RWPE1 (cell line): ENCODE measurements around the gene KCNG2.

Experiments used
- CTCF ChIA-PET: fragments of 350-600 bp; sonication (Branson Sonifier 250); formaldehyde crosslinking; extraction: SDS; loops from one replicate; lab custom pipeline; 2021; lab: Yijun Ruan, JAX
- POLR2A ChIA-PET: fragments of 400-600 bp; formaldehyde crosslinking; extraction: SDS; loops from one replicate; lab custom pipeline; 2020; ENCODE audit warnings: antibody characterized with exemption; ENCODE audit not compliant: low non-redundant PET; lab: Yijun Ruan, JAX
- DNase-seq: peaks from one replicate; pipeline ENCODE4 v3.0.0; 2012; ENCODE audit warnings: low spot score
- H3K27ac ChIP-seq: fragments of 450-650 bp; 2 replicates; pipeline ENCODE4 v1.5.1; 2017
- TF ChIP-seq, protein P1 (sequence below): fragments of 450-650 bp; conservative IDR thresholded peaks from 2 replicates; pipeline ENCODE4 v1.5.1; 2017; ENCODE audit warnings: low read depth, mild to moderate bottlenecking

The KCNG2 gene

DNA sequence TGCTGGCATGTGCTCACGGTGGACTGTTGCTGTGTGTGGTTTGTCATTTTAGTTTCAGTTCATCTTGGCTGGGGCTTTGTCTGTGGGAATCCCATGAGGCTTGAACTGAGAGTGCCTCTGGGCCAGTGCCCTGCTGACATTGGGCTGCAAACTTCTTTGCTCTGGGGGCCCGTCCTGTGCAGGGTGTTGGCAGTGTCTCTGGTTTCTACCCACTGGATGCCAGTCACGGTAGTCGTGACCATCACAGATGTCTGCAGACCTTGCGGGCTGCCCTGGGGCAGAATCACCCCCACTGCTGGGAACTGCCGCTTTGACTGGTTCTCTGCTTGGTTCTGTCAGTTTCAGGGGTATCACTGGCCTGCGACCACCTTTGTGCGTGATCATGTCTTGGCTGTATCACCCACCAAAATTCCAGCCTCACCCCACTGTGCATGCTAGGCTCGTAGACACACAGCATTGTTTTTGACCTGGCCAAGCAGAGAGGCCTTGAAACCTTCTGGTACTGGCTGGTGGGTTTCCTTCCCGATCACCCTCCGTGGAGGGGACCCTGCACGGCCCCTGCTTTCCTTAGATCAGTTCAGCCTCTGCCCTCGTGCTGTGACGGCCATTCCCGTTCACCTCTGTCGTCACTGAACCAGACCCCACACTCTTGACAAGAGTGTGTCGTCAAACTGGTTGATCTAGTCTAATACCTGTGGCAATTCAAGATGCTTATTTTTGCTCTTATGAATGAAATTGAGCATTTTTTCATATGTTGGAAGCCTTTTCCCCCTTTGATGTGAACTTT lies 57.6 kb downstream of the KCNG2 start:
- CTCF ChIA-PET: interaction anchor here (0.7 kb wide), 2 partner anchors 34 to 140 kb away, joined by 4 to 5 read pairs; no protein-coding TSS in a partner anchor
- no peak for DNase-seq
- no peak overlapping the region for H3K27ac ChIP-seq
- POLR2A ChIA-PET: no interaction called here
- TF ChIP-seq, protein P1, sequence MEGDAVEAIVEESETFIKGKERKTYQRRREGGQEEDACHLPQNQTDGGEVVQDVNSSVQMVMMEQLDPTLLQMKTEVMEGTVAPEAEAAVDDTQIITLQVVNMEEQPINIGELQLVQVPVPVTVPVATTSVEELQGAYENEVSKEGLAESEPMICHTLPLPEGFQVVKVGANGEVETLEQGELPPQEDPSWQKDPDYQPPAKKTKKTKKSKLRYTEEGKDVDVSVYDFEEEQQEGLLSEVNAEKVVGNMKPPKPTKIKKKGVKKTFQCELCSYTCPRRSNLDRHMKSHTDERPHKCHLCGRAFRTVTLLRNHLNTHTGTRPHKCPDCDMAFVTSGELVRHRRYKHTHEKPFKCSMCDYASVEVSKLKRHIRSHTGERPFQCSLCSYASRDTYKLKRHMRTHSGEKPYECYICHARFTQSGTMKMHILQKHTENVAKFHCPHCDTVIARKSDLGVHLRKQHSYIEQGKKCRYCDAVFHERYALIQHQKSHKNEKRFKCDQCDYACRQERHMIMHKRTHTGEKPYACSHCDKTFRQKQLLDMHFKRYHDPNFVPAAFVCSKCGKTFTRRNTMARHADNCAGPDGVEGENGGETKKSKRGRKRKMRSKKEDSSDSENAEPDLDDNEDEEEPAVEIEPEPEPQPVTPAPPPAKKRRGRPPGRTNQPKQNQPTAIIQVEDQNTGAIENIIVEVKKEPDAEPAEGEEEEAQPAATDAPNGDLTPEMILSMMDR: no peak

DNA sequence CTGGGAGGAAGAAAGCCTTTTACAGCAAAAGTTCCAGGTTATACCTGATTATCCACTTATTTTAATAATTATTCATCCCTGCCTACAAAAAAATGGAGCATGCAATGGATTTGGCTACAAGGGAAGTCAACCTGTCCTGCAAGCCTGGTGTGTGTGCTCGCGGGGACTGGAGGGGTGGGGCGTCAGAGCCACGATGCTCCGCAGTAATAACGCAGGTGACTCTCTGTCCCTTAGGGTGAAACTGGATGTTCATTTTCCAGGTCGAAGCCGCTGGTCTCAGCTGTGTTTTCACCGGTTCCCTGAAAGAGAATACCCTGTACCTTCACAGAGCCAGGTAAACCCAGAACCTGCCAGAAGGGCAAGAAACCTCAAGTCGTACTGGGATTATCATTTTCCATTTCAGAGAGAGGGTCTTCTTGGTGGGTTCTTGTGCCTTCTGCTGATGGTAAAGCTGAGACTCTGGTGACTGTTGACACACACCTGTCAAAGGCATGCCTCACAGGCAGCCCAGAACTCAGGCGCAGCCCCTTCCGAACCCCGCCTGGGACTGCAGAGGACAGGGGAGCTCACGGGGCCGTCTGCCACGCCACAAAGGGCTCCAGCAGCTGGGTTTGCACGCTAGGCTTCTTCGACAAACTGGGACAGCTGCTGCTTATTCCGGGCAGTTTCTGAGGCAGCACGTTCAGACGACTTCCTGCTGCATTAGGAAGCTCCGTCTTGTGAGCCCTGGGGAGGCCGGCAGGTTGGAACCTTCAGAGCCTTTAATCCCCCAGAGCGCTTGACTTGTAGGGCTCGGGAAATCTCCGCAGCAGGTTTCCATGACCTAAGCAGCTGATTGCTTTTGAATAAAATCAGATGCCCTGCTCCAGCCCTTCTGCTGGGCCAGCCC lies 58.6 kb downstream of the KCNG2 start:
- ChIA-PET POLR2A (no interaction called here), CTCF (interaction anchor here (0.6 to 0.7 kb wide), 4 partner anchors 11 to 233 kb away, joined by 3 to 5 read pairs (median 4); no protein-coding TSS in a partner anchor)
- TF ChIP-seq, protein P1: no peak
- no peak overlapping the region for H3K27ac ChIP-seq
- DNase-seq: no peak

DNA sequence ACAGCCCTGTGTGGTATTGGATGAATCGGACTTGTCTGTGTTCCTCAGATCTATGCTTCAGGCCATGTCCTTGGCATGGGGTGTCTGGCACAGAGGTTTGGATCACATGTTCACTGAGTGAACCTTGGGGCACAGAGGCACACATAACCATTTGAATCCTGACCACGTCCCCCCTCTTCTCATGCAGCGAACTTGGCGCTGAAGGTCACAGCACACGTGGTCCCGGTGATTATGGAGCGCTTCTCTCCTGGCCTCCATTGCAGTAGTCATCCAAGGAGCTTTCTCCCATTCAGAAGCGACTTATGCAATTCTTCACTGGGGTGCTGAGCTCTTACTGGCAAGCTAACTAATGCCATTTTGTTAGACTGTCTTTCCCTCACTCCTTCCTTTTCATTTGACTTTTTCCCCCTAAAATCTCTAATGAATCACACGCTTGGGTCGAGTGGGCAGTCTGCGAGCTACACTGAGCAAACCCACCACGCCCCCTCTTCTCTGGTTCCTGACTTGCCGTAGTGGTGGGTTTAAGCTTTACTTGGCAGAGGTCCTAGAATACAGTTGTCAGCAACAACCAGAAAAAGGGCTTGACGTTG lies 59.4 kb downstream of the KCNG2 start:
- POLR2A ChIA-PET: no interaction called here

DNA sequence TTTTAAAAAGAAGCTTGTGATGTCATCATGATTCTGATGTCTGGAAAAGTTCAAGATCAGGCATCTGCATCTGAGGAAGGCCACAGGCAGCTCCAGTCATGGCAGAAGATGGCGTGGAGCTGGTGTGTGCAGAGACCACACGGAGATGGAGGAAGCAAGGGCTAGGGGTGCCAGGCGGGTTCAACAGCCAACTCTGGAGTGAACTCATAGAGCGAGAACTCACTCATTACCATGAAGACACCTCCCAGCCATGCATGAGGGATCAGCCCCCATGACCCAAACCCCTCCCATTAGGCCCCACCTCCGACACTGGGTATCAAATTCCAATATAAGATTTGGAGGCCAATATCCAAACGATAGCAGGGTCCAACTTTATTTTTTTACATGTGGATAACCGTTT lies 61.6 kb downstream of the KCNG2 start:
- no peak for DNase-seq
- TF ChIP-seq, protein P1: no peak
- H3K27ac ChIP-seq: no peak overlapping the region
- ChIA-PET CTCF (no interaction called here), POLR2A (no interaction called here)

More for the DNA sequence above, 59.4 kb downstream of the KCNG2 start:
- CTCF ChIA-PET: no interaction called here
- H3K27ac ChIP-seq: no peak overlapping the region
- TF ChIP-seq, protein P1: no peak
- no peak for DNase-seq

DNA sequence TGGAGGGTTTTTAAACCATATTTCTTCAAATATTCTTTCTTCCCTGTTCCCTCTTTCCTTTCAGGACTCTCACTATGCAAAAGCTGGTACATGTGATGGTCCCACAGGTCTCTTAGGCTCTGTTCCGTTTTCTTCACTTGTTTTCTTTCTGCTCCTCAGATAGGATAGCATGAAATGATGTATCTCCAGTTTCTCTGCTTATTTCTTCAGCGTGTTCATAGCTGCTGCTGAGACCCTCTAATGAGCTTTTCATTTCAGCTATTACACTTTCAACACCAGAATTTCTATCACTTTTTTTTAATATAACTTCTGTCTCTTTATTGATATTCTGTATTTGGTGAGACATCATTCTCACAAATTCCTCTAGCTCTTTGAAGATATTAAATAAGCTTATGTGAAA lies 63.9 kb downstream of the KCNG2 start:
- POLR2A ChIA-PET: no interaction called here
- TF ChIP-seq, protein P1: no peak
- CTCF ChIA-PET: no interaction called here
- no peak for DNase-seq
- no peak overlapping the region for H3K27ac ChIP-seq

DNA sequence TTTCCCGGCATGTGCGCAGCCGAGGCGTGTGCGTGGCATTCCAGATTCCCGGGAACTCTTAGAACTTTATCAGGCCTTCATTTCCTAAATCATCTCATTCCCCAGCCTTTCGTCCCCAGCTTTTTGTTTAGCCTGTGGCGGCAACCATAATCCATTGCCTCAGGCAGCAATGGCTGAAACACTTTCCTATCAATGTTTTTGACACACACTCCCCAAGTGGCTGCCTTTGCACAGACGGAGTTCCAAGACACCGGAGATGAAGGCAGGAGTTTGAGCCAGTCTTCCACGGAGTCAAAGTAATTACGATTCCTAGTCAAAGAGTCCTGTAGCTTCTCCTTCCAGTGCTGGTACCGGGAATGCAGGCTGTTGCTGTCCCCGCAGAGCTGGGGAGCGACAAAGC lies 64.8 kb downstream of the KCNG2 start:
- DNase-seq: no peak
- H3K27ac ChIP-seq: no peak overlapping the region
- TF ChIP-seq, protein P1: no peak
- CTCF ChIA-PET: no interaction called here
- POLR2A ChIA-PET: no interaction called here
